ENCODE data around the gene ASF1B. TPM values are rescaled to one million over a fixed set of nuclear protein-coding genes. Genes with fewer than 3 reads are reported as not detected.

The ASF1B gene
- total RNA-seq, 4 donors from 2014 or later, result 0.34 to 0.82 (median 0.66) TPM; not detected in 1

GRCh38 chr19:14078411-14078810 lies 58.0 kb downstream of the ASF1B start:
- TF ChIP-seq CTCF (IDR thresholded peaks at IDR 0.05; ENCODE audit: low read depth), result no peak

GRCh38 chr19:14073925-14074838 lies 62.2 kb downstream of the ASF1B start:
- no peak for TF ChIP-seq CTCF (IDR thresholded peaks at IDR 0.05; ENCODE audit: low read depth)

- TF ChIP-seq CTCF (IDR thresholded peaks at IDR 0.05; ENCODE audit: low read depth), result no peak
These were observed 63.0 kb downstream of the ASF1B start for GRCh38 chr19:14073261-14073924.

- no peak for TF ChIP-seq CTCF (IDR thresholded peaks at IDR 0.05; ENCODE audit: low read depth)
These were observed 63.7 kb downstream of the ASF1B start, which contains the start of gene MISP3 for GRCh38 chr19:14072535-14073260. TSS of gene MISP3 (plus strand) at chr19:14072786. CDS start at chr19:14073310, 524 bp downstream.

- no peak for TF ChIP-seq CTCF (IDR thresholded peaks at IDR 0.05; ENCODE audit: low read depth)
These were observed 65.9 kb downstream of the ASF1B start for GRCh38 chr19:14070268-14071050.

Other genes with a start within 250 kb of the ASF1B start
- gene BRME1, start 230.5 kb downstream of the ASF1B start, total RNA-seq, result 1 to 10 TPM in 2 of 4 donors, under 1 TPM in 1, not detected in 1; 0.66 to 3.0 (median 1.0) TPM
- 10 to 100 TPM; 15.2 to 36.2 (median 16.5) TPM for gene CC2D1A, start 230.4 kb downstream of the ASF1B start, total RNA-seq
- 1 to 10 TPM in 1 of 4 donors, under 1 TPM in 3; 0.44 to 1.1 (median 0.91) TPM for gene PODNL1, start 198.2 kb downstream of the ASF1B start, total RNA-seq
- gene DCAF15, start 184.1 kb downstream of the ASF1B start, total RNA-seq, result 10 to 100 TPM in 3 of 4 donors, 1 to 10 TPM in 1; 8.4 to 17.3 (median 12.0) TPM
- 1 to 10 TPM; 2.2 to 4.1 (median 2.2) TPM for gene RFX1, start 130.3 kb downstream of the ASF1B start, total RNA-seq
- gene RLN3, start 108.4 kb downstream of the ASF1B start, total RNA-seq, result not detected
- 1 to 10 TPM; 4.1 to 7.0 (median 6.2) TPM for gene IL27RA, start 104.8 kb downstream of the ASF1B start, total RNA-seq
- not detected for gene PALM3, start 74.5 kb downstream of the ASF1B start, total RNA-seq
- gene MISP3, start 63.8 kb downstream of the ASF1B start, total RNA-seq, result 1 to 10 TPM in 3 of 4 donors, not detected in 1; 1.3 to 3.7 (median 3.6) TPM
- not detected for gene C19orf67, start 50.8 kb downstream of the ASF1B start, total RNA-seq
- gene SAMD1, start 45.8 kb downstream of the ASF1B start, total RNA-seq, result 10 to 100 TPM in 3 of 4 donors, 1 to 10 TPM in 1; 8.6 to 21.9 (median 11.3) TPM
- 10 to 100 TPM; 37.3 to 81.8 (median 45.6) TPM for gene PRKACA, start 18.8 kb downstream of the ASF1B start, total RNA-seq
- 10 to 100 TPM in 2 of 4 donors, 1 to 10 TPM in 2; 8.2 to 25.2 (median 11.4) TPM for gene ADGRL1, start 69.6 kb upstream of the ASF1B start, total RNA-seq
- 10 to 100 TPM; 26.0 to 60.2 (median 29.1) TPM for gene ADGRE5, start 244.9 kb upstream of the ASF1B start, total RNA-seq